A549 (cell line): Measurements from ENCODE around the gene SIGLECL1.

Source experiments
- BHLHE40 ChIP-seq: IDR thresholded peaks from 2 replicates; pipeline ENCODE4 v1.6.1; 2012; ENCODE audit warnings: low read depth, low read length, inconsistent platforms
- CBX8 ChIP-seq: fragments of 200-600 bp; sonication (generic); IDR thresholded peaks from 2 replicates; pipeline ENCODE4 v1.6.1; 2016
- CTCF ChIP-seq: fragments of >200 bp; sonication (Bioruptor Twin); formaldehyde crosslinking; IDR thresholded peaks from 3 replicates; pipeline ENCODE4 v1.5.1; 2016
- POLR2A ChIP-seq: IDR thresholded peaks from 2 replicates; pipeline ENCODE4 v1.6.1; 2012; ENCODE audit warnings: mild to moderate bottlenecking, low read length
- ZSCAN20 ChIP-seq: fragments of 250-450 bp; sonication (Bioruptor Pico); IDR thresholded peaks from 2 replicates; pipeline ENCODE4 v1.8.0; 2022; ENCODE audit warnings: mild to moderate bottlenecking, moderate library complexity
- TF ChIP-seq, protein P1 (sequence below): fragments of 200-600 bp; sonication (generic); IDR thresholded peaks from 2 replicates; pipeline ENCODE4 v1.6.1; 2016; ENCODE audit warnings: antibody characterized with exemption, mild to moderate bottlenecking, moderate library complexity
- TF ChIP-seq, protein P2 (sequence below): IDR thresholded peaks from 2 replicates; pipeline ENCODE4 v1.6.1; 2012

- TF ChIP-seq, protein P1, sequence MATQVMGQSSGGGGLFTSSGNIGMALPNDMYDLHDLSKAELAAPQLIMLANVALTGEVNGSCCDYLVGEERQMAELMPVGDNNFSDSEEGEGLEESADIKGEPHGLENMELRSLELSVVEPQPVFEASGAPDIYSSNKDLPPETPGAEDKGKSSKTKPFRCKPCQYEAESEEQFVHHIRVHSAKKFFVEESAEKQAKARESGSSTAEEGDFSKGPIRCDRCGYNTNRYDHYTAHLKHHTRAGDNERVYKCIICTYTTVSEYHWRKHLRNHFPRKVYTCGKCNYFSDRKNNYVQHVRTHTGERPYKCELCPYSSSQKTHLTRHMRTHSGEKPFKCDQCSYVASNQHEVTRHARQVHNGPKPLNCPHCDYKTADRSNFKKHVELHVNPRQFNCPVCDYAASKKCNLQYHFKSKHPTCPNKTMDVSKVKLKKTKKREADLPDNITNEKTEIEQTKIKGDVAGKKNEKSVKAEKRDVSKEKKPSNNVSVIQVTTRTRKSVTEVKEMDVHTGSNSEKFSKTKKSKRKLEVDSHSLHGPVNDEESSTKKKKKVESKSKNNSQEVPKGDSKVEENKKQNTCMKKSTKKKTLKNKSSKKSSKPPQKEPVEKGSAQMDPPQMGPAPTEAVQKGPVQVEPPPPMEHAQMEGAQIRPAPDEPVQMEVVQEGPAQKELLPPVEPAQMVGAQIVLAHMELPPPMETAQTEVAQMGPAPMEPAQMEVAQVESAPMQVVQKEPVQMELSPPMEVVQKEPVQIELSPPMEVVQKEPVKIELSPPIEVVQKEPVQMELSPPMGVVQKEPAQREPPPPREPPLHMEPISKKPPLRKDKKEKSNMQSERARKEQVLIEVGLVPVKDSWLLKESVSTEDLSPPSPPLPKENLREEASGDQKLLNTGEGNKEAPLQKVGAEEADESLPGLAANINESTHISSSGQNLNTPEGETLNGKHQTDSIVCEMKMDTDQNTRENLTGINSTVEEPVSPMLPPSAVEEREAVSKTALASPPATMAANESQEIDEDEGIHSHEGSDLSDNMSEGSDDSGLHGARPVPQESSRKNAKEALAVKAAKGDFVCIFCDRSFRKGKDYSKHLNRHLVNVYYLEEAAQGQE = no peak
- TF ChIP-seq, protein P2, sequence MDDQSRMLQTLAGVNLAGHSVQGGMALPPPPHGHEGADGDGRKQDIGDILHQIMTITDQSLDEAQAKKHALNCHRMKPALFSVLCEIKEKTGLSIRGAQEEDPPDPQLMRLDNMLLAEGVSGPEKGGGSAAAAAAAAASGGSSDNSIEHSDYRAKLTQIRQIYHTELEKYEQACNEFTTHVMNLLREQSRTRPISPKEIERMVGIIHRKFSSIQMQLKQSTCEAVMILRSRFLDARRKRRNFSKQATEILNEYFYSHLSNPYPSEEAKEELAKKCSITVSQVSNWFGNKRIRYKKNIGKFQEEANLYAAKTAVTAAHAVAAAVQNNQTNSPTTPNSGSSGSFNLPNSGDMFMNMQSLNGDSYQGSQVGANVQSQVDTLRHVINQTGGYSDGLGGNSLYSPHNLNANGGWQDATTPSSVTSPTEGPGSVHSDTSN = no peak
- TF ChIP-seq POLR2A (no peak), CBX8 (no peak), ZSCAN20 (CRISPR knock-in tag) (no peak), BHLHE40 (no peak), CTCF (peak; percentile 31)
These were observed 45.6 kb downstream of the SIGLECL1 start for GRCh38 chr19:51296336-51297093.
